Fibroblast of peridontal ligament (primary cell): ENCODE results near the gene MYOM1.

ENCODE experiments used
- DNase-seq: peaks from one replicate; pipeline ENCODE4 v3.0.0-alpha.2; 2010; ENCODE audit errors: extremely low read depth

MYOM1 gene

DNA sequence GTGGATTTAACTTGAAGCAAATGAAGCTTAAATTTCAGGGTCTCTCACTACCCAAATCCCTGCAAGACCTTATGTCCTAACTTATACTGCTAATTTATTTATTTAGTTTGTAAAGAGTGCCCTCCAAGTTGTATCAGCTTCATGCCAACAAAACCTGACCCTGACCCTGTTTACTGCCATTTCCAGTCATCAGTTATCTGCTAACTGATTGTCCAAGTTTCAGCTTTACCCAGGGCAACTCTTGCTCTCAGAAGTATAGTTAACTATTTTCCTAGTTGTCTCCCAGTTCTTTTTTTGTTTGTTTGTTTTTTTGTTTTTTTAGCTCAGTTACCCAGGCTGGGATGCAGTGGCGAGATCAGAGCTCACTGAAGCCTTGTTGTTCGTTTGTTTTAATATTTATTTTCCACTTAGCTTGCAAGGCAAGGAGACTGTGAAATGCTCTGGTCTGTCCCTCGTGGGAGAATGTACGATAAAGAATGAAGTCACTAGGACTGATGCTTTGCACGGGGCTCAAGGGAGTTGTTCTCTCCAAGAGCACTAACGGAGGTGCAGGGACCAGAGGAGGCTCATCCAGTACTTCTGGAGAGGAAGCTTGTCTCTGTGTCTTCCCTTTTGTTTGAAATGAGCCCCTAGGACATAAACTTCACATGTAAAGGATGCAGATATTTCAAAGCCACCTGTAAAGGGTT, 35.3 kb downstream of the MYOM1 start:
- DNase-seq = no peak

DNA sequence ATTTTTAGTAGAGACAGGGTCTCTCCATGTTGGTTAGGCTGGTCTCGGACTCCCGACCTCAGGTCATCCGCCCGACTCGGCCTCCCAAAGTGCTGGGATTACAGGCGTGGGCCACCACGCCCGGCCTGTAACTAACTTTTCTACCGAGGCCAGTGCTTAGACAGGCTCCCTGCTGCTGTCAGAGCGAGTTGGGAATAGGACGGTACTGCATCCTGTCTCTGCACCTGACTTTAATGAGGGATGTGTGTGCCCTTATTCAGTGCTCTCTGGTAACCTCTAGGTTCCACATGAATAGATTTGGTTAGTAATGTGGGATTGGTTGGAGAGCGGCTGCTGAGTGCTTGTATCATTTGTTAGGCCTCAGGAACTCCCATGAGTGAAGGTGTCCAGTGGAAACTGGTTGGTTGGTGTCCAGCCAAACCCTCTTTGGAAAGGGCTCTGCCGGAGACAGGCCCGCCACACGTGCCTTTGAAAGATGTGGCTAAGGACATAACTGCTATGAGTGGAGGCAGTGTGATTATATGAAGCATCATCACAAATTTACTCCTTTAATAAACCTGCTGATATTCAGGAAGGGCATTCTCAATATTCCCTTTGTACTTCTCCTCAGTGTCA, 36.6 kb downstream of the MYOM1 start:
- DNase-seq = no peak

DNA sequence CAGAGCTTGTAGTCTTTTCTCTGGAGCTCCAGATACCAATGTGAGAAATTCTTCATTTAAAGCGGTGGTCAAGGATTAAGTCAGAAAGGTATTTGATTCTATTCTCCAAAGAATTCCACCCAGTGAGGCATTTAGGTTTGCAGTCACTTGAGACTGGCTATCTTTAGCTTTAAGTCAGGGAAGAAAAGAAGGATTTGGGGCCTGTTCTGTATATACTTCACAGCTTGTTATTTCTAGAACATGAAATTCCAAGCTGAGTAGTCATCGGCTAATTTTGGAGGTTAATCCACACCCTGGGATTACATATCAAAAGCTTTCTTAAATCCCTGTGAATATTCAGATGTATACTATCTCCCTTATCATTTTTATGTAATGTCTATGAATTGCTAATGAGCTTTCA, 39.4 kb downstream of the MYOM1 start:
- DNase-seq = peak; percentile 71

DNA sequence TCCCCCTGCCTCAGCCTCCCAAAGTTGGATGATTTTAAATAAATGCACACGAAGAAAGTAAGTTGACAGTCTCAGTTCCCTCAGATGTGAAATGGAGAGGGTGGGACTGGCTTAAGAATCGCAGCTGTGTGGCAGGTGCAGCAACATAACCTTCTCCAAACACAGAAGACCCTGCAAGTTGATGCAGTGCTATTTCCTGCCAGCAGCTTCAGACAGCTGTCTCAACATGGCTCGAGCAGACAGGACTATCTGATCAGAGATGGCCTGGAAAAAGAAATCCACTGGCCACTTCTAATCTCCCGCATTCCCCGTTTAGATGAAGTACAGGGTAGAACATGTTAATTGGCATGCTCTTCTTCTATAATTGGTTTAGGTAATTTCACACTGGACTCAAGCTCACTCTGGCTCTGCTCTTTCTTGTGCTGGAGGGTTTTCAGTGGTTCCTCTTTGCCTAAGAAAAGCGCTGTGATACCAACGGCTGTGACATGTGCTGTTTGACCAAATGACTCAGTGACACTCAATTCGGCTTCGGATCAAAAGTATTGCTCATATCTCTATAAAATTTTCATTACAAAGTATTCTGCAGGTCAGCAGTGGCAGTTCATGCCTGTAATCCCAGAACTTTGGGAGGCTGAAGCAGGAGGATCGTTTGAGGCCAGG, 40.2 kb downstream of the MYOM1 start:
- DNase-seq = no peak

DNA sequence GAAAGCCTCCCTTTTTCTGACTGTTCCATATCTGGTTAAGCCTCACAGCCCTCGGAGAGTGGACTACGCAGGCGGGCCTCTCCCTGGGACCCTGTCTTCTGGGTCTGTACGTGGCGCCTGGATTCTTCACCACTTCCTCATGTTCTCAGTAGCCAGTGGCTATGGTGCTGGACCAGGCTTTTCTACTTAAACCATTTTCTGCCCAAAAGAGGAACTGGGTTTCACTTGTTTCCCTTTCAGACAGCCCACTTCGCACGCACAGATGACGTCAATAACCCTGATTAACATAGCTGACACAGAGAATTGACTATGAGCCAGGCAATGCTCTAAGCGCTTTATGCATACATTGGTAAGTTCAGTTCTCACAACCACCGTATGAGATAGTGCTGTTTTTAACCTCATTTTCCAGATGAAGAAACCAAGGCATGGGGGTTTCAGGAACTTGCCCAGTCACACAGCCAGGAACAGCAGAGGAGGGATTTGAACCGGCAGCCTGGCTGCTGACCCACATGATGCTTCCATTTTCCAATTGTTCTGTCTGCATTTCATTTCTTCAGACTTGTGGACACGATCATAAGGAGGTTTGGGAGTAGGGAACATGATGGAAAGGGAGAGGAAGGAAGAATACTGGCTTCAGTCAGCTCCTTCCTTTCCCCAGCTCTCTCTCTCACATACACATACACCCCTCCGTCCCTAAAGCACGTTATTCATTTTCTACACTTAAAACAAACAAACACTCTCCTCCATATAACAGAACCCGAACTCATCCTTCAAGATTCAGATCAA, 41.7 kb downstream of the MYOM1 start:
- DNase-seq = peak; percentile 16

DNA sequence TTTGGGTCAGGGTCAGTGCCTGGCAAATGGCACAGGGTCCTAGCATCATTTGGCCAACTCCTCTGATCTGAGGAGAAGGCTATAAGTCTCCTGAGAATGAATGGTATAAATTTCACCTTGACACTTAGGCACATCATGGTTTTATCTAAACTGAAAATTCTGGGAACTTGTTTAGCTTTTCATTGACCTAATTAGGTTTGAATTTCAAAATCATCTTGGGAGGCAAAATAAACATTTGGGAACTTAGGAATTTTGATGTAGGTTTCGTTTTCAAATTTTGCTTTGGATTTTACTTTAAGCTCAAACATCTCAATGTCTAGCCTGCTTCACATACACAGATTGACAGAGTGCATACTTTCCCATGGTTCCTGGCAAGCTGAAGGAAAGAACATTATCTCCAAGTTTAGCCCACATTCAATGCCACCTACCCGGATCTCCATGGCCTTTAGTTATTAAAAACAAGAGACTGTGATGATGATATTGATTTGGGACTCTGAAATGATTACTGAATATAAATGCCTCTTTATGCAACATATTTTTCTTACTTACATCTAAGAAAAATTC, 44.5 kb downstream of the MYOM1 start:
- peak; percentile 71 for DNase-seq

DNA sequence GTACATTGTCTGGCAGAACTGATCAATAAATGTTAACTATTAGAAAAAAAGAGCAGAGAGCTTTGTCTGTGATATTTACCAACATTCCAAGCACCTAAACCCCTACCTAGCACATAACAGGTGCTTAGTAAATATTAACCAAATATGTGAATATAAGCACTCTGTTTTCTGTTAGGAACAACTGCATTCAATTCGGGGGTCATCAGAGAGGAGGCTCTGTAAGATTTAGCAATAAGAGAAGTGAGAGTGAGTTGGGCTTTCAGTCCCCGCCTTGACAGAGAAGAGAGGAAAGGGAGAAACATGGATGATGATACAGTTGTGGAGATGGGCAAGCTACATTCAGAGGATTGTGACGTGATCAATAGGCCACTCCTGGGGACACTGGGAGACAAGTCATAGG, 47.7 kb downstream of the MYOM1 start:
- no peak for DNase-seq

DNA sequence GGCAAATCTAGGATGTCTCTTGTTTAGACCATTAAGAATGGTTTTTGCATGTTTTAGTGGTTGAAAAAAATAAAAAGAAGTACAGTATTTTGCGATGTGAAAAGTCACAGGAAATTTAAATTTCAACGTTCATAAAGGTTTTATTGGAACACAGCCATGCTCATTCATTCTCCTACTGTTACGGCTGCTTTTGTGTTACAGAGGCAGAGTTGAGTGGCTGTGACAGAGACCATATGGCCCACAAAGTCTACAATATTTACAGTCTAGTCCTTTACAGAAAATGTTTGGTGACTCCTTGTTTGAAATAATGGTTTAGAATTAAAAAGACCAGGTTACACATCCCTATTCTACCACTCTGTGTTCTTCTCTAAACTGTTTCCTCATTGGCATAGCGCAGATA, 48.1 kb downstream of the MYOM1 start:
- DNase-seq = no peak

DNA sequence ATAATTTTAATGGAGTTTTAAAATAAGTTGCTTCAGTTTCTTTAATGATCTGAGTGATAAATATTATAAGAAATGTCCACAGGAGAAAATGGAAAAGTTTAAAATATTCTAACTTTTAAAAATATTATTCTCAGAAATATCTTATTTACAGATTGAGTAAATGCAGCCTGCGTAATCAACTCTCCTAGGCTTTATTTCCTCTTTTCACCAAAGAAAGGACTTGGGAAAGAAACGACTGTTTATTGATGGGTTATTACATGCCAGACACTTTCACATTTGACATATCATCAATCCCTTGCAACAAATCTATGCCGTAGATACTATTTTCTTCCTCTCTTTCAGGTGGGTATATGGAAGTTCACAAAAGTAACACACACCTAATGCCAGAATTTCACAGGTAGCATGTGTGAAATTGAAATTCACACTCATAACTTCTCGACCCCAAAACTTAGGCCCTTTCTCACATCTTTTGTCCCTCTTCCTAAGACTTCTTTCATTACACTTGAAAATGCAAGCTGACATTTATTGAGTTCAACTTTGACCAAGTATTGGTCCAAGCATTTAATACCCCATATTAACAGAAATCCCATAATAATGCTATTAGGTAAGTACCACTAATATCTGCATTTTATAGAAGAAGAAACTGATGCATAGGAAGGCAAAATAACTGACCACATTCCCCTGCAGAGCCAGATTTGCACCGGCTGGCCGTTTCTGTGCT, 49.2 kb downstream of the MYOM1 start:
- DNase-seq = no peak

DNA sequence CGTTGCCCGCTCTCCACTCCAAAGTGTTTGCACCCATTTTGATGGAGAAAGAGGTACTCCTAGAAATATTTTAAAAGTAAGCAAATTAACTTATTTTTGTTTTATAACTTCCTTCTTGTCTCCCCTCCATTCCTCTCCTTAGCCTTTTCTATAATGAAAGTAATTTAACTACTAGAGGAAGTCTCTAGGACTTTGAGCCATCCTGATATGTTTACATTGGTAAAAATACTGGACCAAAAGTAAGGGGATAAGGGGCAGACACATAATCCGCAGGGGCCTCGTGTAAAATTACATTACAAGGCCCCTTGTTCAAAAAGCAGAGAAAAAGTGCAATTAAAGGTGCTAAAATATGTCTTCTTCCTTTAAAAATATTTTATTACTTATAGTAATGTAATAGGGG, 55.4 kb downstream of the MYOM1 start:
- DNase-seq = no peak

DNA sequence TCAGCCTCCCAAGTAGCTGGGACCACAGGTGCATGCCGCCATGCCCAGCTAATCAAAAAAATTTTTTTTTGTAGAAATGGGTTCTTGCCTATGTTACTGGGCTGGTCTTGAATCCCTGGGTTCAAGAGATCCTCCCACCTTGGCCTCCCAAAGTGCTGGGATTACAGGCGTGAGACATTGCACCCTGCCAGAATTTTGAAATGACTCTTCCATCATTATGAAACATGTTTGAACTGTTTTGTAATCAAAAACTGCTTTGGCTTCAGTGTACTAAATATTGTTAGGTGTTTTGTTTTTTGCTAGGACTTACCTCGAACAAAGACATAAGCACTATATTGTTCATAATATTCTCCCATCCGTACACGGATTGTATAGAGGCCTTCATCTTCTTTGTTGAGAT, 55.8 kb downstream of the MYOM1 start:
- no peak for DNase-seq

DNA sequence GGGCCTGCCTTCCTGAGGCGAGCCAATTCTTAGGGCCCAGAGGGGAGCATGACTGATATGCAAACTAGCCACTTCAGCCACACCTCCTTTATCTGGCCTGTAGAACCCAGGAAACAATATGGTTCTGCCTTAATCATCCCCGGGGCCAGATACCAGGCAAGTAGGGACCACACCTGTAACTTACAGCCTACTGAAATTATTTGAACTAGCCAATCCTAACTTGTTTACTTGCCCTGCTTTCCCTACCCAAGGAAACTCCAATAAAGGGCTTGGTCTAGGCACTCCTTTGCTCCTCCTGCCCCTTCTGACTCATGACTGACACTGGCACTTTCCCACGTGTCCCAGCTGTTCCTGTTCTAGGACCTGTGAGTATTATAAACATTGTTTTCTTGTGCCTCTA, 57.6 kb downstream of the MYOM1 start:
- no peak for DNase-seq

DNA sequence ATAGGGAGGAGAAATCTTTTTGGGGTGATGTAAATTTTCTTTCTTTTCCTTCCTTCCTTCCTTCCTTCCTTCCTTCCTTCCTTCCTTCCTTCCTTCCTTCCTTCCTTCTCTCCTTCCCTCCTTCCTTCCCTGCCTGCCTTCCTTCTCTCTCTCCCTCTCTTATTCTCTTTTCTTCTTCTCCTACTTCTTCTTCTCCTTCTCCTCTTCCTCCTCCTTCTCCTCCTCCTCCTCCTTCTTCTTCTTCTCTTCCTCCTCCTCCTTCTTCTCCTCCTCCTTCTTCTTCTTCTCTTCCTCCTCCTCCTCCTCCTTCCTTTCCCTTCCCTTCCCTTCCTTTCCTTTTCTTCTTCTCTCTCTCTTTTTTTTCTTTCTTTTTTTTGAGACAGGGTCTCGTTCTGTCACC, 59.9 kb downstream of the MYOM1 start:
- DNase-seq = no peak

DNA sequence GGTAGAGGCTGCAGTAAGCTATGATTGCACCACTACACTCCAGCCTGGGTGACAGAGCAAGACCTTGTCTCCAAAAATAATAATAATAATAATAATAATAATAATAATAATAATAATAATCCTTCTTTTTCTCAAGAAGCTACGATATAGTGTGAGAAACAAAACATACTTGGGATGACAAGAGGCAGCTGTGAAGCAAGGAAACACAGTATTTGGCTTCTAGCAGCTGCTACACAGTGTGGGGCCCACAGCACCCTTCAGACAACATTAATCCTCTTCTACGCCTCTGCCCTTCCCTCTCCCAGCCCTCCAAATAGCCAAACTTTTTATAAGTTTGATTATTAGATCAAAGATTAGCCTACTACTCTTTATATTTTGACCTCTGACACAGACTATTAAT, 62.2 kb downstream of the MYOM1 start:
- DNase-seq = no peak

DNA sequence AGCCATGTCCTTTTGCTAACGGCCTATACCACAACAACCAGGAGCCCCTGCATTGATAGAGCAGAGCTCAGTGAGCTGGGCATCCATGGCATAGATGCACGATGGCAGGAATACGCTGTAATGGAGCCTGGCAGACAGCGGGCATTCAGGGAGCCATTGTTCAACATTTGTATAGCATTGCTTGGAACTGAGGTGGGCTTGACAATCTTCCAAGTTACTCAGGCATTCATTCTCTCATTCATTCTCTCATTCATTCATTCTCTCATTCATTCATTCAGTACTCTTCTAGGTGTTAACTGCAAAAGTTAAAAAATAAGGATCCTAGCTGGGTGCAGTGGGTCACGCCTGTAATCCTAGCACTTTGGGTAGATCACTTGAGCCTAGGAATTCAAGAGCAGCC, 62.7 kb downstream of the MYOM1 start:
- DNase-seq = no peak

DNA sequence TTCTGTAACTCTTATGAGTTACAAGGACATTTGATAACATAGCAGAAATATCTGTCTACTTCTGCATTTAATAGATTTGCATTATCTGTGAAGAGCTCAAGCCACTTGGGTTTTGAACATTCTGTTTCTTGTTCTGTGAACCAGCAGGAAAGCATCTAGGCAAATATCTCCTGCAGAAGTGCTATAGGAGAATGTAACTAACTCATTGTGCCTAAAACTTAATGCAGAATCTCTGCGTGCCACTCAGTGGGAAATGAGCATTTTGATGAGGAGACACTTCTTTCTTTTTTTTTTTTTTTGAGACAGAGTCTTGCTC, 63.5 kb downstream of the MYOM1 start:
- DNase-seq = no peak

DNA sequence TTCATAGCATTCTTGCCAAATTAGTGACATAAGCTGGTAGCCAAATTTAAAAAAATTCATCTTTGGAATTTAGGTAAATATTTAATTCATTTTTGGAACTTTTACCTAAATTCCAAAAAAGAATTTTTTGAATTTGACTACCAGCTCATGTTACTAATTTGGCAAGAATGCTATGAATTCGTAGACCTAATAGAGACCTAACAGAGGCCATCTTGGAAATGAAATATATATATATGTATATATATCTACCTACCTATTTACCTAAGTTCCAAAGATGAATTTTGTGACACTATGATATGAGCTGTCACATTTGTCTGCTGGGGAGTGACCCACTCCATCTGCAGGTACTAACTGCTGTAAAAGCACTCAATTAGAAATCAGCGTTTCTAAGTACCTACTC, 65.6 kb downstream of the MYOM1 start:
- no peak for DNase-seq

DNA sequence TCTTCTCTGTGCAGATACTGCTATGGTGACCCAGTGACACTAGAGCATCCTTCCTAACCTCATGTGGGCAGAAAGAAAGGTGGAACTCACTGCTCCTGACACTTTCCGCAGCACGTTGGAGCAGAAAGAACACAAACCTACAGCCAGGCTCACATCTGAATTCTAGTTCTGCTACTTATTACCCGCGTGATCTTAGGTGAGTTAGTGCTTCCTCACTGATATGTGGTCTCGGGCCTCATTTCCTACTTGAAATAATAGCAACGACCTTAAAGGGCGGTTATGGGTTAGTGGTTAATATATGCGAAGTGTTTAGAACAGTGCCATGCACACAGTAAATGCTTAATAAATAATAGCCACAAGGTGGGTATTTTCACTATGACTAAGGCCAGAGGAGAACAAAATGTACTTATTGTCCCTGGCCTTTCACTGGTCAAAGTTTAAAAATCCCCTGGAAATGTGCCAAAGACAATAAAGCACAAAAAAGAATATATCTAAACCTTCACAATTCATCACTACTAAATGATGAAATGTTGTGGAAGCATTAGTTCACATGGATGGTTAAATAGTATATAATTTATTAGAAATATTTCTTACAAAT, 66.6 kb downstream of the MYOM1 start:
- DNase-seq = no peak

DNA sequence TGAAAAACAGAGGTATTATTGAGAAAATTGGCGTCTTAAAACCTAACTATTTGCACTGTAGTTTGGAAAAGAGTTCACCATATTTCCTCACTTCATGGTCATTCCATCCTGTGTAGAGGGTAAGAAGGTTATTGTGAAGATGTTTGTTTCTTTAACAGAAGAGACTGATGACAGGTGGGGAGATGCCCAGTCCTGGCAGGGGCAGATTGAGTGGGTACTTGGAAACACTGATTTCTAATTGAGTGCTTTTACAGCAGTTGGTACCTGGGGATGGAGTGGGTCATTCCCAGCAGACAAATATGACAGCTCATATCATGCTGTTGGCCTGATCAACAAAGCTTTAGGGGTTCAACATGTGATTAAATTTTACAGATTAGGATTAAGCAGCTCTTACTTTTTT, 67.5 kb downstream of the MYOM1 start:
- DNase-seq = no peak

DNA sequence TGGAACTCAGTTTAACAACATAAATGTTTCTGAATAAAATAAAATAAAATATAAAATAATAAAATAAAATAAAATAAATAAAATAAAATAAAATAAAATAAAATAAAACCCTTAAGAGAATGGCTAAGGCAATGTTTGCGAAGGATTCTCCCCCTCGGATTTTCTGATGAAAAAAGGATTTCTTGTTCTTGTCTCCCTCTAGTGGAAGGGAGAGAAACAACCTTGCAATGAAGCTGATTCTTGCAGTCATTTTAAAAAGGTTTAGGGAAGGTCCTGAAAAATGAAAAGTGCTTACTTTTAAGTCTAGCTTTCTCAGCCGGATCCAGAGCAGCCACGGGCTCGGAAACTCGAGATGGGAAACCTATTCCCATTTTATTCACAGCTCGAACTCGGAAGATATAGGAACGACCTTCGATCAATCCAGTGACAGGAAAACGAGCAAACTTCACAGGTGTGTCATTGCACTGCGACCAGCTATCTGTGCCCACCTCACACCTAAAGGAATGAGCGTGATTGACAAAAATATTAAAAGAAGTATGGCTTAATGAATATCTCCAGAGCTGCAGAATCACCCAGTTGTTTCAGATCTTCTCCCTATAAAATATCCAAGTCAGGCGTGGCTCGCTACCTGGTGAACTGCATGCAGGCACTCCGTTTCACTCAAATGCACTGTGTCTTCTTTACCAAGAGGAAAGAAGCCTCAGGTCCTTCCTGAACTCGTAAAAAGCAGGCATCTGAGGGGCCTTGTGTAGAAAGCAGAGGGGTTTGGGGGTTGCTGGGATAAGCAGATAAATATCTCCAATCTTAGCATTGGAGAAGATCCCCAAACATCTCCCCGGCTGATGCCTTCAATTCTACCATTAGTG, 68.1 kb downstream of the MYOM1 start:
- peak; percentile 62 for DNase-seq
